Transverse colon (tissue), 4 donors: ENCODE measurements around the gene DIPK1B. TPM values are rescaled to one million over a fixed set of nuclear protein-coding genes. Genes with fewer than 3 reads are reported as not detected.

ENCODE experiments used
- DNase-seq: peaks from one replicate; pipeline ENCODE4 v3.0.0-alpha.2; 2019
- H3K27ac ChIP-seq, 4 donors: fragments of 200-600 bp; sonication (generic); 2 replicates each; pipeline ENCODE4 v1.5.1; 2016 to 2018; ENCODE audit warnings: inconsistent platforms in 4 of 4
- H3K27me3 ChIP-seq: fragments of 200-600 bp; sonication (generic); 2 replicates; pipeline ENCODE4 v1.5.1; 2017; ENCODE audit warnings: inconsistent platforms
- H3K36me3 ChIP-seq, 4 donors: fragments of 200-600 bp; sonication (generic); 2 replicates each; pipeline ENCODE4 v1.5.1; 2017 to 2019; ENCODE audit warnings: inconsistent platforms in 4 of 4
- H3K4me1 ChIP-seq, 4 donors: fragments of 200-600 bp; sonication (generic); 2 replicates each; pipeline ENCODE4 v1.5.1; 2017 to 2020; ENCODE audit warnings: inconsistent platforms in 4 of 4
- H3K4me3 ChIP-seq, 4 donors: fragments of 200-600 bp; sonication (generic); 1 replicate in 1 of 4; 2 replicates in 3 of 4; pipeline versions ENCODE4 v1.5.1 to v1.6.1; 2017 to 2019; ENCODE audit warnings: inconsistent platforms in 4 of 4
- H3K9me3 ChIP-seq, 2 donors: fragments of 200-600 bp; sonication (generic); 2 replicates each; pipeline ENCODE4 v1.5.1; 2017 to 2019; ENCODE audit warnings: inconsistent platforms in 2 of 2
- EP300 ChIP-seq: sonication (generic); formaldehyde crosslinking; IDR thresholded peaks from one replicate; pipeline ENCODE4 v1.6.1; 2017; ENCODE audit warnings: antibody characterized with exemption, low read depth
- POLR2A ChIP-seq: fragments of 450-650 bp; IDR thresholded peaks from one replicate; pipeline ENCODE4 v1.6.1; 2016; ENCODE audit warnings: antibody characterized with exemption, mild to moderate bottlenecking, moderate library complexity
- POLR2AphosphoS5 ChIP-seq, 3 donors: sonication (generic); formaldehyde crosslinking; IDR thresholded peaks; one replicate each; pipeline ENCODE4 v1.6.1; 2016; ENCODE audit warnings: antibody characterized with exemption in 3 of 3
- WGBS, 2 donors: methylation state at CpG; one replicate each; pipeline ENCODE4 v1.1.5; 2018; ENCODE audit warnings: low coverage in 1 of 2; 5-methylcytosine and 5-hydroxymethylcytosine counted together
- in situ Hi-C, 4 donors: fragments of 200-750 bp; cut with MboI; loops; one replicate each; pipeline versions ENCODE4 v1.15.0 to v1.15.1; 2017; ENCODE audit warnings: low sequenced_read_pairs in 3 of 4, low pct_ligation_motif_present in 1 of 4, low pct_unique_long_range_greater_than_20kb in 1 of 4
- intact Hi-C: fragments of 100-400 bp; cut with DNase I; formaldehyde crosslinking; loops from one replicate; pipeline ENCODE4 v1.15.1; 2023; ENCODE audit warnings: low total_unique reads
- total RNA-seq, 4 donors: library from RNA; depleted of rRNA; stranded (reverse); fragments of >200 nt; gene quantifications; one replicate each; pipeline ENCODE4 v1.1.0, GENCODE V29; 2016
- TF ChIP-seq, protein P1 (sequence below), 5 experiments: fragments of 200-600 bp in 3 of 5; fragments of 450-650 bp in 2 of 5; sonication (generic) in 3 of 5; IDR thresholded peaks; 1 replicate in 2 of 5; 2 replicates in 3 of 5; pipeline ENCODE4 v1.5.1; 2016 to 2017; ENCODE audit warnings: antibody characterized with exemption in 5 of 5, inconsistent platforms in 3 of 5, mild to moderate bottlenecking in 2 of 5, moderate library complexity in 1 of 5

Gene DIPK1B
- total RNA-seq, 4 donors from 2014 or later, result 3.5 to 12.3 (median 3.9) TPM

DNA sequence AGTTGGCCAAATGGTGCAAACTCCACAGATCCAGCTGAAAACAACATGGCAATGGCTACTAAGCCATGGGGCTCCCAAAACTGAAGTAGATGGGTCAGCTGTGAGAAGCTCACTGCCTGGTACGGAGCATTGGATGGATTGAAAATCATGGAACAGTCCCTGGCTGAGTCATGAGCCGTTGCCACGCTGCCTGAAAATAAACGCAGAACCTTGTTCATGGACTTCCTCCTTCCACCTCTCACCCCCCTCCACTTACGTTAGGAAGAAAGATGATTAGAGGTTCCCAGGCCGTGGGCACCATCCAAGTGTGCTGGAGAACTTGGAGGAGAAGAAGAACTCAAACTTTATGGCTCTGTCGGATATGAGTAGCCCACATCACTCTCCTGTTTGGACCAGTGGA, 6.8 kb upstream of the DIPK1B start:
- Histone ChIP-seq H3K27me3 (peaks cover 29% of the 10 kb centered on the region), H3K36me3 (no peaks in the 10 kb centered on the region), H3K4me3 (no peak overlapping the region), H3K9me3 (no peaks in the 10 kb centered on the region), H3K4me1 (peaks cover 0 to 6% (median 3%) of the 10 kb centered on the region in 4 donors), H3K27ac (no peak overlapping the region)
- intact Hi-C loops (no loop called here), in situ Hi-C loops (no loop called here)
- DNase-seq, result no peak
- WGBS, 2 donors, result 44% methylated on average over 7 of the region's 7 CpGs; no CpG with 5 or more reads in 1 of the 2 donors
- TF ChIP-seq EP300, result no peak
- TF ChIP-seq, protein P1, sequence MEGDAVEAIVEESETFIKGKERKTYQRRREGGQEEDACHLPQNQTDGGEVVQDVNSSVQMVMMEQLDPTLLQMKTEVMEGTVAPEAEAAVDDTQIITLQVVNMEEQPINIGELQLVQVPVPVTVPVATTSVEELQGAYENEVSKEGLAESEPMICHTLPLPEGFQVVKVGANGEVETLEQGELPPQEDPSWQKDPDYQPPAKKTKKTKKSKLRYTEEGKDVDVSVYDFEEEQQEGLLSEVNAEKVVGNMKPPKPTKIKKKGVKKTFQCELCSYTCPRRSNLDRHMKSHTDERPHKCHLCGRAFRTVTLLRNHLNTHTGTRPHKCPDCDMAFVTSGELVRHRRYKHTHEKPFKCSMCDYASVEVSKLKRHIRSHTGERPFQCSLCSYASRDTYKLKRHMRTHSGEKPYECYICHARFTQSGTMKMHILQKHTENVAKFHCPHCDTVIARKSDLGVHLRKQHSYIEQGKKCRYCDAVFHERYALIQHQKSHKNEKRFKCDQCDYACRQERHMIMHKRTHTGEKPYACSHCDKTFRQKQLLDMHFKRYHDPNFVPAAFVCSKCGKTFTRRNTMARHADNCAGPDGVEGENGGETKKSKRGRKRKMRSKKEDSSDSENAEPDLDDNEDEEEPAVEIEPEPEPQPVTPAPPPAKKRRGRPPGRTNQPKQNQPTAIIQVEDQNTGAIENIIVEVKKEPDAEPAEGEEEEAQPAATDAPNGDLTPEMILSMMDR (IDR thresholded peaks at IDR 0.05), result no peak
- TF ChIP-seq POLR2A, result no peak
- no peak for TF ChIP-seq POLR2AphosphoS5 (IDR thresholded peaks at IDR 0.05)

DNA sequence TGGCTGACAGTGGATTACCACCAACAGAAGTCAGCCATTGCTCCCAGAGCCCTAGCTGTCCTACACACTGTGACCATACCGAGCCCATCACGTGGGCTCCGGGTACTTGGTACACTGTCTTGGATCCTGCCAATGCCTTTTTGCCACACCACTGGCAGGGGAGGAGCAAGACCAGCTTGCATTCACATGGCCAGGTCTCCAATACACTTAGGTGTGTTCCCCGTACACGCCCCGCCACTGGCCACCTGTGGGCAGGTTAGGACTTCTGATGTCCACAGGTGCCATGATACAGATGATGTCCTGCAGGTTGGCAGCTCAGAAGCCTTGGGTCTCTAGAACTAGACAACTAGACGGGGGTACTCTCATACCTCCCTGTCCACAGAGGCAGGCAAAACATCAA, 5.4 kb upstream of the DIPK1B start:
- no peak for DNase-seq
- intact Hi-C loops, result no loop called here
- in situ Hi-C loops, result no loop called here
- WGBS, 2 donors, result 86 to 93% methylated on average over 3 to 4 of the region's 7 CpGs
- H3K27me3 ChIP-seq, result peaks cover 29% of the 10 kb centered on the region
- peaks cover 6 to 7% (median 6%) of the 10 kb centered on the region in 4 donors for H3K4me1 ChIP-seq
- no peaks in the 10 kb centered on the region for H3K36me3 ChIP-seq
- H3K9me3 ChIP-seq, result no peaks in the 10 kb centered on the region
- H3K4me3 ChIP-seq, result no peak overlapping the region
- no peak overlapping the region for H3K27ac ChIP-seq
- TF ChIP-seq EP300 (no peak), POLR2A (no peak), POLR2AphosphoS5 (IDR thresholded peaks at IDR 0.05) (no peak)
- TF ChIP-seq, protein P1 (IDR thresholded peaks at IDR 0.05), result no peak

DNA sequence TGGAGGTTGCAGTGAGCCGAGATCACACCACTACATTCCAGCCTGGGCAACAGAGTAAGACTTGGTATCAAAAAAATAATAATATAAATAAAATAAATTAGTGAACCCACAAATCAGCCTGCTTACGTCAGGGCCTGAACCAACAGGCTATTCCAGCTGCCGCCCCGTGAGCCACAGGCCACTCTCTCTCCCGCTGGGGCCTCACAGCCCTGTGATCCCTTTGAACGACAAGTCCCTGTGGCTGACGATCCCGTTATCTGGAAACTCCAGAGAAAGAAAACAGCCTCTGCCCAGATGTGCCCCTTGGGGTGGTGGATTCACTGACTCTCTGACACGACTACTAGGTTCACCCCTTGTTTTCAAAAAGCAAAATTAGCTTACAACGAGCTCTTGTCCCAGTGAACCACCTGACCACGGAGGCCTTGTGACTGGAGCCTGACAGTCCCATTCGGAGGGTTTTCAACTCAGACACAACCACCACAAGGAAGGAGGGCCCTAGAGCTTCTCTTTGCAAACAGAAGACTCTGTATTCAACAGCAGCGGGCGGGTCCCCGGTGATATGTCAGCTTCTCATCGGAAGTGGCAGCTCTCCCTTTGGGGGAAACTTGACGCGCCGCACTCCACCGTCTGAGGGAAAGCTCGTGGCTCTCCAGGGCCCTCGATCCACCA, 4.4 kb upstream of the DIPK1B start:
- in situ Hi-C loops, result no loop called here
- WGBS, 2 donors, result 86 to 93% methylated on average over 6 to 19 of the region's 22 CpGs
- H3K4me3 ChIP-seq, result no peak overlapping the region

DNA sequence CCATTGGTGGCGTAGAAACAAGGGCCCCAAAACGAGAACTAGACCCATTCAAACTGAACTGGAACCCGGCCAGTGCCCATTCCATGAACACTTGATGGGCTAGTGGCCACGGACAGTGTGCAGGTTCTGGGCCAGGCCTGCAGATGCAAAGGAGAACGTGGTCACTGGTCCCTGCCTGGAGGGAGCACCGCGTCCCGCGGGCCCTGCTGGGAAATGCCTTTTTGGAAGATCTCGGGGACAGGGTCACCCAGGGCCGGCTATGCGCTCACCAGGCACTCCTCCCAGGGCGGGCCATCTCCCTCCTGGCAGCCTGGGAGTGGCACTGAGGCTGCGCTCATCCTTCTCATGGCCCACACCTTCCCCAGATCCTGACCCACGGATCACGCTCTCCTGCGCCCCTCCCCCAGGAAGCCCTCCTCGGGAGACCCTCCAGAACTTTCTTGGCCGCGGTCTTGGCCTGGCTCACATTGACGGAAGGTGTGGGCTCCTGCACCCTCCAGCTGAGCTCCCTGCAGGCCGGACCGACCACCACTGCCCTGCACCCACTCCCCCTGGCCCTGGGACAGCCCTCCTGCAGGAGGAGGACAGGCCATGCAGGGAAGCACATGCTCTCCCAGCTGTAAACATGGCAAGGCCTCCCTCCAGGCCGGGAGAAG, 2.8 kb upstream of the DIPK1B start:
- intact Hi-C loops, result no loop called here
- Histone ChIP-seq H3K9me3 (no peaks in the 10 kb centered on the region), H3K27me3 (peaks cover 53% of the 10 kb centered on the region), H3K4me1 (peaks cover 9 to 15% (median 13%) of the 10 kb centered on the region in 4 donors), H3K4me3 (no peak overlapping the region), H3K27ac (no peak overlapping the region), H3K36me3 (no peaks in the 10 kb centered on the region)
- TF ChIP-seq EP300 (no peak), POLR2A (no peak), POLR2AphosphoS5 (IDR thresholded peaks at IDR 0.05) (no peak)
- TF ChIP-seq, protein P1 (IDR thresholded peaks at IDR 0.05), result no peak
- in situ Hi-C loops, result no loop called here
- DNase-seq, result no peak
- WGBS, 2 donors, result 87% methylated on average over 22 of the region's 24 CpGs; no CpG with 5 or more reads in 1 of the 2 donors

More for the DNA sequence above, 4.4 kb upstream of the DIPK1B start:
- Histone ChIP-seq H3K4me1 (peaks cover 7 to 13% (median 12%) of the 10 kb centered on the region in 4 donors), H3K27ac (no peak overlapping the region), H3K27me3 (peaks cover 37% of the 10 kb centered on the region), H3K36me3 (no peaks in the 10 kb centered on the region), H3K9me3 (no peaks in the 10 kb centered on the region)
- intact Hi-C loops, result no loop called here
- TF ChIP-seq EP300 (no peak), POLR2A (no peak), POLR2AphosphoS5 (IDR thresholded peaks at IDR 0.05) (no peak)
- TF ChIP-seq, protein P1 (IDR thresholded peaks at IDR 0.05), result no peak
- no peak for DNase-seq
